AG10803 (cell line): ENCODE results near the gene SNUPN.

Source experiments
- DNase-seq: peaks from one replicate; pipeline ENCODE4 v3.0.0; 2010; ENCODE audit warnings: low read depth
- H3K4me3 ChIP-seq: 2 replicates; pipeline ENCODE4 v1.5.1; 2011; ENCODE audit warnings: mild to moderate bottlenecking, low read length, control low read depth
- TF ChIP-seq, protein P1 (sequence below): conservative IDR thresholded peaks from 2 replicates; pipeline ENCODE4 v1.5.1; 2011; ENCODE audit warnings: mild to moderate bottlenecking, low read length, control low read depth, inconsistent platforms

The SNUPN gene

DNA sequence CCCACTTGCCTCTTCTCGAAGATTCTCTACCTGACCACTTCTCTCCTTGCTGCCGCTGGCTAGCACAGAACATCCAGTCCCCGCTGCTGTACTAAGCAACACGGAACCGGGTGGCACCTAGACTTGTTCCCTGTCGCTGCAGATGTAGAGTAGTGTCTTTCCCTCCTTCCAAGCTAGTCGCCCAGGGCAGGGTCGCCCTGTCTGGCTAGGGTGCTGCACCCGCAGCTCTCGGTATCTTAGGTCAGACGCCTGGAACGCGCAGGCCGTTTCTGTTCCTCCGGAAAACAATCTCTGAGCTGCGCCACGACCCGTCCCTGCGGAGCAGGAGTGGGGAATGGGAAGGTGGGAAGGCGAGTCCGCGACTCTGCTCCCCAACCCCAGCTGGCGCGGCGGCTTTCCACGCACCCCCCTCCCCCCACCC is 21.4 kb upstream of the SNUPN start:
- DNase-seq = no peak
- TF ChIP-seq, protein P1, sequence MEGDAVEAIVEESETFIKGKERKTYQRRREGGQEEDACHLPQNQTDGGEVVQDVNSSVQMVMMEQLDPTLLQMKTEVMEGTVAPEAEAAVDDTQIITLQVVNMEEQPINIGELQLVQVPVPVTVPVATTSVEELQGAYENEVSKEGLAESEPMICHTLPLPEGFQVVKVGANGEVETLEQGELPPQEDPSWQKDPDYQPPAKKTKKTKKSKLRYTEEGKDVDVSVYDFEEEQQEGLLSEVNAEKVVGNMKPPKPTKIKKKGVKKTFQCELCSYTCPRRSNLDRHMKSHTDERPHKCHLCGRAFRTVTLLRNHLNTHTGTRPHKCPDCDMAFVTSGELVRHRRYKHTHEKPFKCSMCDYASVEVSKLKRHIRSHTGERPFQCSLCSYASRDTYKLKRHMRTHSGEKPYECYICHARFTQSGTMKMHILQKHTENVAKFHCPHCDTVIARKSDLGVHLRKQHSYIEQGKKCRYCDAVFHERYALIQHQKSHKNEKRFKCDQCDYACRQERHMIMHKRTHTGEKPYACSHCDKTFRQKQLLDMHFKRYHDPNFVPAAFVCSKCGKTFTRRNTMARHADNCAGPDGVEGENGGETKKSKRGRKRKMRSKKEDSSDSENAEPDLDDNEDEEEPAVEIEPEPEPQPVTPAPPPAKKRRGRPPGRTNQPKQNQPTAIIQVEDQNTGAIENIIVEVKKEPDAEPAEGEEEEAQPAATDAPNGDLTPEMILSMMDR = no peak
- peak overlapping the region; percentile 90 for H3K4me3 ChIP-seq

DNA sequence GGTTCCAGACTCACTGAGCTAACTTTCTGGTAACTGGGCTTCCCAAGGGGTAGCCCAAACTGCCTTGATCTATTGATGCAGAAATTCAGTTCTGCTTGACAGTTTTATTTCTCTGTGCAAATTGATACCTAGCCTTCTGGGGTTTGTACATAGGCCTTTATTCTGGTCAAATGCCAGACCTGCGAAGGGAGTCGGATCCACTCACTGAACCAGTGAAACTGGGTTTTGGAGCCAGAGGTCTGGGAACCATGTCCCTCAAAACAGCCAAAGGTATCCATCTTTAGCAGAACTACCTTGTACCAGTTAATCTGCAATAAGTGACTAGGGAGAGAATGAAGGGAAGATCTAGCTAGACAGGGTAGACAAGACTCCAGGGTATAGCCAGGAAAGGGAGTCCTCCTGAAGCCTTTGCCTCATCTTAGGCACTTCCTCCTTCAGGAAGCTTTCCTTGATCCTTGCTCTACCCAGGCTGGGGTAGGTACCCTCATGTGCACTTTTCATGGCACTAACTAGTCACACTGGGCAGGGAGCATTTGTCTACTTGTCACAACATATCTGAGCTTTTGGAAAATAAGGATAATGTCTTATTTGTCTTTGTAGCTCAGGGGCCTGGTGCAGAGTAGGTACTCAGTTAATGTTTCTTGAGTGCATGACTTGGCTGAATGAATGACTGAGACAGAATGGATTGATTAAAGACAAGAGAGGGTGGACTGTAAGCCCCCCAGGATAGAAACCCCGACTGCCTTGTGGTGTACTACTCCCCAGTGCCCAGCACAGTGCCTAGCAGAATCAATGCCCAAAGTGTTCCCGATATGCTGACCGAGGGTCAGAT is 20.8 kb upstream of the SNUPN start:
- TF ChIP-seq, protein P1 = no peak
- no peak for DNase-seq
- H3K4me3 ChIP-seq = peak overlapping the region; percentile 90

DNA sequence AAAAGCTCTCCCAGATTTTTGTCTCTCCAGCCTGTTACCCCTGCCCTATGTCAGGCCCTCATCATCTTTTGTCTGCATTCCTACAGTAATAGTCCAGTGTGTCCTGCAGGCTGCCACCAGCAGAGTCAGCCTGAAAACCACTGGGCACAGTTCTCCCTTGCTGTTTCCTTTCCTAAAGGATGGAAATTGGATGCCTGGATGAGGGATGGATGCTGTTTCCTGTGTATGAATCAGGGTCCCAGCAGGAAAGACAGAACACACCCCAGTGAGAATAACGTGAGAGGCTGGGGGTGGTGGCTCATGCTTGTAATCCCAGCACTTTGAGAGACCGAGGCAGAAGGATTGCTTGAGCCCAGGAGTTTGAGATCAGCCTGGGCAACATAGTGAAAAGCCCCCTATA is 18.9 kb upstream of the SNUPN start:
- no peak for DNase-seq
- H3K4me3 ChIP-seq = no peak overlapping the region
- TF ChIP-seq, protein P1 = no peak

DNA sequence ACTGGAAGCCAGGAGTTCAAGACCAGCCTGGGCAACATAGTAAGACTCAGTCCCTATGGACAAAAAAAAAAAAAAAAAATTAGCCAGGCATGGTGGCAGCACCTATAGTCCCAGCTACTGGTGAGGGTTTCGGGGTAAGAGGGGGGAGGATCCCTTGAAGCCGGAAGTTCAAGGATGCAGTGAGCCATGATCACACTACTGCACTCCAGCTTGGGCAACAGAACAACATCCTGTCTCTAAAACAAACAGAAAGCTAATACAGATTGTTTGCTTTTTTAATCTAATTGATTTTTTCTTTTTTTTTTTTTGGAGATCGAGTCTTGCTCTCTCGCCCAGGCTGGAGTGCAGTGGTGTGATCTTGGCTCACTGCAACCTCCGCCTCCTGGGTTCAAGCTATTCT is 16.1 kb upstream of the SNUPN start:
- H3K4me3 ChIP-seq = no peak overlapping the region
- TF ChIP-seq, protein P1 = no peak
- DNase-seq = no peak

DNA sequence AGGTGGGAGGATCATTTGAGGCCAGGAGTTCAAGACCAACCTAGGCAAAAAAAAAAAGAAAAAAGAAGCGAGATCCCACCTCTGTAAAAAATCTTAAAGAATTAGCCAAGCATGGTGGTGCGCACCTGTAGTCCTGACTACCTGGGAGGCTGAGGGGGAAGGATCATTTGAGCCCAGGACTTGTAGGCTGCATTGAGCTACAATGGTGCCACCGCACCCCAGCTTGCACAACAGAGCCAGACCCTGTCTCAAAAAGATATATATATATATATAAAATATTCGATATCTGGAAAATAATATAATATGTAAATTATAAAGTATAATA is 15.6 kb upstream of the SNUPN start:
- no peak overlapping the region for H3K4me3 ChIP-seq
- TF ChIP-seq, protein P1 = no peak
- DNase-seq = no peak

DNA sequence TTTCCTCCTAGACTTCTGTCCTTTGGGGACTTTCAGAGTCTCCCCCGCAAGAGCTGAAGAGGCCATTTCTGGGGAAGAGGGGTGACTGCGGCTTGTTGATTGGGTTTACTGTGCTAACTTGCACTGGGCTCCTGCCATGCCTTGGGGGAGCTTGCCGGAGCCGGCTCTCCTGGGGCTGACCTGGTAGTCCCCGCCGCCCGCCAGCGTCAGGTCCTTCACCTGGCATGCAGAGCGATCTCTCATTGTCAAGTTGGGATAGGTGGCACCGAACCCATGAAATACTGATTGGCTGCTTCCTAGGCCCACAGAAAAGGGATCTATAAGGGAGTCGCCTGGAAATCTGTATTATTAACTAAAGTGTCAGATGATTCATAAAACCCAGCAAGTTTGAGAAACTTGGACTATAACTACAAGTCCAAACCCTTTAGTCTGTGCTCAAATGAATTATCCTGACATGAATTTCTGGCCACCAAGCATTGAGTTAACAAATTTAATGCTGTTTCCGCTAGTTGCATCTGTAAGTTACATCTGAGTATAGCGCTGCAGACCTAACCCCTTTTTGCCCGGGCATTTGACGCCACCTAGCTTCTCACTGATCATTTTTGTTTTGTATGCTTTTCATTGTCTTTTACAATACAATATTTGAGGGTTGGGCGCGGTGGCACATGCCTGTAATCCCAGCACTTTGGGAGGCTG is 15.1 kb upstream of the SNUPN start:
- TF ChIP-seq, protein P1 = peak; percentile 41
- H3K4me3 ChIP-seq = peak overlapping the region; percentile 94
- DNase-seq = peak; percentile 40
